Vagina (tissue), 2 donors: ENCODE measurements around the gene SDC3.

Experiments
- CTCF ChIP-seq, 3 experiments: fragments of 450-650 bp in 2 of 3; fragments of 200-600 bp in 1 of 3; sonication (generic) in 1 of 3; IDR thresholded peaks; one replicate each; pipeline ENCODE4 v1.5.1; 2017 to 2019; ENCODE audit warnings: antibody characterized with exemption in 3 of 3, mild to moderate bottlenecking in 2 of 3, moderate library complexity in 2 of 3
- POLR2A ChIP-seq, 2 donors: fragments of 450-650 bp; IDR thresholded peaks; one replicate each; pipeline ENCODE4 v1.6.1; 2017; ENCODE audit warnings: antibody characterized with exemption in 2 of 2, mild to moderate bottlenecking in 2 of 2, moderate library complexity in 2 of 2
- POLR2AphosphoS5 ChIP-seq, 2 donors: sonication (generic); formaldehyde crosslinking; IDR thresholded peaks; one replicate each; pipeline ENCODE4 v1.9.0; 2017; ENCODE audit warnings: antibody characterized with exemption in 2 of 2, mild to moderate bottlenecking in 2 of 2, low read depth in 1 of 2; ENCODE audit not compliant: insufficient read depth in 1 of 2

- TF ChIP-seq CTCF (IDR thresholded peaks at IDR 0.05) (no peak), POLR2AphosphoS5 (IDR thresholded peaks at IDR 0.05; ENCODE audit: insufficient read depth in 1 of 2, low read depth in 1 of 2) (no peak), POLR2A (IDR thresholded peaks at IDR 0.05) (no peak)
Observed at GRCh38 chr1:30884723-30885122, 23.8 kb downstream of the SDC3 start.
